Mesenchymal stem cell (in vitro differentiated cells and primary cell): ENCODE data around the gene VTCN1.
A peak's percentile ranks its signal among the peaks of the same experiment; 100 is the strongest.

ENCODE experiments used
- DNase-seq: peaks from one replicate; pipeline ENCODE4 v3.0.0-alpha.2; 2013
- H2AFZ ChIP-seq: one replicate; pipeline ENCODE4 v1.6.1; 2013; ENCODE audit warnings: low read depth, mild to moderate bottlenecking, control low read depth, inconsistent platforms, low read length, moderate library complexity
- H2AK5ac ChIP-seq: 2 replicates; pipeline ENCODE4 v1.6.1; 2013; ENCODE audit warnings: low read length, moderate library complexity, mild to moderate bottlenecking, inconsistent platforms; ENCODE audit not compliant: severe bottlenecking
- H2BK120ac ChIP-seq: one replicate; pipeline ENCODE4 v1.6.1; 2013; ENCODE audit warnings: low read depth, mild to moderate bottlenecking, inconsistent platforms, low read length, moderate library complexity
- H2BK12ac ChIP-seq, 2 experiments: one replicate each; pipeline ENCODE4 v1.6.1; 2013; ENCODE audit warnings: inconsistent platforms in 2 of 2, low read length in 2 of 2, mild to moderate bottlenecking in 2 of 2, moderate library complexity in 2 of 2, control low read depth in 1 of 2
- H2BK15ac ChIP-seq: one replicate; pipeline ENCODE4 v1.6.1; 2013; ENCODE audit warnings: mild to moderate bottlenecking, low read depth, inconsistent platforms; ENCODE audit not compliant: poor library complexity, severe bottlenecking
- H2BK5ac ChIP-seq: 2 replicates; pipeline ENCODE4 v1.6.1; 2013; ENCODE audit warnings: low read depth, mild to moderate bottlenecking, low read length, control low read depth, inconsistent platforms; ENCODE audit not compliant: poor library complexity, severe bottlenecking
- H3K14ac ChIP-seq, 2 experiments: one replicate each; pipeline ENCODE4 v1.6.1; 2013; ENCODE audit warnings: inconsistent platforms in 2 of 2, low read length in 2 of 2, control low read depth in 1 of 2, mild to moderate bottlenecking in 1 of 2, moderate library complexity in 1 of 2
- H3K18ac ChIP-seq, 2 experiments: one replicate each; pipeline ENCODE4 v1.6.1; 2013; ENCODE audit warnings: inconsistent platforms in 2 of 2, low read length in 2 of 2, control low read depth in 1 of 2, low read depth in 1 of 2, mild to moderate bottlenecking in 1 of 2
- H3K23ac ChIP-seq, 2 experiments: one replicate each; pipeline ENCODE4 v1.6.1; 2013; ENCODE audit warnings: inconsistent platforms in 2 of 2, low read length in 2 of 2, mild to moderate bottlenecking in 2 of 2, moderate library complexity in 2 of 2, control low read depth in 1 of 2
- H3K27ac ChIP-seq: 2 replicates; pipeline ENCODE4 v1.5.1; 2013; ENCODE audit warnings: mild to moderate bottlenecking, moderate library complexity, low read length, control low read depth, inconsistent platforms; ENCODE audit not compliant: poor library complexity, severe bottlenecking
- H3K27me3 ChIP-seq, 2 experiments: 2 replicates each; pipeline versions ENCODE4 v1.6.1 to v1.7.0; 2013; ENCODE audit warnings: low read length in 2 of 2, mild to moderate bottlenecking in 2 of 2, moderate library complexity in 2 of 2, control low read depth in 1 of 2, inconsistent platforms in 1 of 2; ENCODE audit not compliant: control insufficient read depth in 1 of 2, insufficient read depth in 1 of 2
- H3K36me3 ChIP-seq, 2 experiments: 2 replicates each; pipeline versions ENCODE4 v1.6.1 to v1.7.0; 2013; ENCODE audit warnings: low read length in 2 of 2, control low read depth in 1 of 2, inconsistent platforms in 1 of 2, low read depth in 1 of 2, mild to moderate bottlenecking in 1 of 2; ENCODE audit not compliant: insufficient read depth in 2 of 2, control insufficient read depth in 1 of 2
- H3K4ac ChIP-seq, 2 experiments: one replicate each; pipeline ENCODE4 v1.6.1; 2013; ENCODE audit warnings: inconsistent platforms in 2 of 2, low read length in 2 of 2, mild to moderate bottlenecking in 2 of 2, moderate library complexity in 2 of 2, control low read depth in 1 of 2, low read depth in 1 of 2
- H3K4me1 ChIP-seq: 2 replicates; pipeline ENCODE4 v1.6.1; 2013; ENCODE audit warnings: low read depth, low read length, control low read depth; ENCODE audit not compliant: control insufficient read depth, insufficient read depth
- H3K4me2 ChIP-seq: 2 replicates; pipeline ENCODE4 v1.6.1; 2013; ENCODE audit warnings: low read length, mild to moderate bottlenecking, inconsistent platforms; ENCODE audit not compliant: poor library complexity, severe bottlenecking
- H3K4me3 ChIP-seq, 2 experiments: 2 replicates each; pipeline versions ENCODE4 v1.5.1 to v1.7.0; 2013; ENCODE audit warnings: low read length in 2 of 2, mild to moderate bottlenecking in 2 of 2, control low read depth in 1 of 2, low read depth in 1 of 2; ENCODE audit not compliant: insufficient read depth in 1 of 2
- H3K79me1 ChIP-seq: replicated peaks from 2 replicates; pipeline ENCODE4 v1.6.1; 2013; ENCODE audit warnings: mild to moderate bottlenecking, control low read depth, low read length, inconsistent platforms; ENCODE audit not compliant: poor library complexity, severe bottlenecking
- H3K9ac ChIP-seq: 2 replicates; pipeline ENCODE4 v1.7.0; 2013; ENCODE audit warnings: mild to moderate bottlenecking, low read length, moderate library complexity
- H3K9me3 ChIP-seq: 2 replicates; pipeline ENCODE4 v1.7.0; 2013; ENCODE audit warnings: mild to moderate bottlenecking, low read length; ENCODE audit not compliant: control insufficient read depth
- H4K8ac ChIP-seq: one replicate; pipeline ENCODE4 v1.6.1; 2013; ENCODE audit warnings: inconsistent platforms, mild to moderate bottlenecking, low read length, moderate library complexity
- H4K91ac ChIP-seq: one replicate; pipeline ENCODE4 v1.6.1; 2013; ENCODE audit warnings: mild to moderate bottlenecking, low read length, inconsistent platforms
- WGBS: methylation state at CpG from one replicate; pipeline ENCODE4 v1.1.7; 2013; ENCODE audit warnings: mixed read lengths; 5-methylcytosine and 5-hydroxymethylcytosine counted together

Gene VTCN1

GRCh38 chr1:117188816-117189437 is 21.8 kb downstream of the VTCN1 start:
- no peak overlapping the region for H2AFZ ChIP-seq
- DNase-seq: no peak
- no peak overlapping the region for H3K18ac ChIP-seq
- no peaks in the 10 kb centered on the region for H3K79me1 ChIP-seq
- no peak overlapping the region for H3K27ac ChIP-seq
- no peaks in the 10 kb centered on the region for H3K27me3 ChIP-seq
- H3K4me1 ChIP-seq: no peaks in the 10 kb centered on the region
- no peak overlapping the region for H3K9ac ChIP-seq
- H3K4me2 ChIP-seq: no peak overlapping the region
- H3K4ac ChIP-seq: no peak overlapping the region
- H4K8ac ChIP-seq: no peak overlapping the region
- no peak overlapping the region for H4K91ac ChIP-seq
- H3K14ac ChIP-seq: no peak overlapping the region
- H2BK120ac ChIP-seq: no peak overlapping the region
- H3K9me3 ChIP-seq: no peaks in the 10 kb centered on the region
- no peak overlapping the region for H2AK5ac ChIP-seq
- no peak overlapping the region for H2BK15ac ChIP-seq
- no peak overlapping the region for H3K4me3 ChIP-seq
- 94% methylated on average over 4 of the region's 8 CpGs for WGBS
- H3K36me3 ChIP-seq: no peaks in the 10 kb centered on the region
- no peak overlapping the region for H3K23ac ChIP-seq
- no peak overlapping the region for H2BK12ac ChIP-seq
- H2BK5ac ChIP-seq: no peak overlapping the region

- Histone ChIP-seq H3K23ac (no peak overlapping the region), H3K18ac (no peak overlapping the region), H2AK5ac (no peak overlapping the region), H2BK12ac (no peak overlapping the region), H3K27me3 (no peaks in the 10 kb centered on the region), H3K27ac (no peak overlapping the region), H3K9me3 (no peaks in the 10 kb centered on the region), H3K9ac (no peak overlapping the region), H2AFZ (no peak overlapping the region), H3K4ac (no peak overlapping the region), H4K8ac (no peak overlapping the region), H3K4me2 (no peak overlapping the region), H3K36me3 (no peaks in the 10 kb centered on the region), H3K4me1 (no peaks in the 10 kb centered on the region), H2BK5ac (no peak overlapping the region), H2BK15ac (no peak overlapping the region), H3K79me1 (no peaks in the 10 kb centered on the region), H3K14ac (no peak overlapping the region), H4K91ac (no peak overlapping the region), H3K4me3 (no peak overlapping the region), H2BK120ac (no peak overlapping the region)
- no peak for DNase-seq
- WGBS: 89% methylated on average over 4 of the region's 5 CpGs
Measured at GRCh38 chr1:117188170-117188815, 22.4 kb downstream of the VTCN1 start.

GRCh38 chr1:117183112-117183511 is 27.6 kb downstream of the VTCN1 start:
- H3K14ac ChIP-seq: no peak overlapping the region
- H3K36me3 ChIP-seq: no peaks in the 10 kb centered on the region
- H4K8ac ChIP-seq: no peak overlapping the region
- no peaks in the 10 kb centered on the region for H3K9me3 ChIP-seq
- no peak overlapping the region for H2BK5ac ChIP-seq
- no peak overlapping the region for H3K23ac ChIP-seq
- H3K4me3 ChIP-seq: no peak overlapping the region
- no peaks in the 10 kb centered on the region for H3K27me3 ChIP-seq
- no peak overlapping the region for H3K4ac ChIP-seq
- H3K9ac ChIP-seq: no peak overlapping the region
- H2BK12ac ChIP-seq: no peak overlapping the region
- no peak overlapping the region for H4K91ac ChIP-seq
- H3K4me1 ChIP-seq: peaks cover 3% of the 10 kb centered on the region
- H2AK5ac ChIP-seq: no peak overlapping the region
- H3K27ac ChIP-seq: no peak overlapping the region
- H3K79me1 ChIP-seq: no peaks in the 10 kb centered on the region
- H3K18ac ChIP-seq: no peak overlapping the region
- 88% methylated on average over 3 of the region's 4 CpGs for WGBS
- H3K4me2 ChIP-seq: no peak overlapping the region
- H2AFZ ChIP-seq: no peak overlapping the region
- no peak overlapping the region for H2BK120ac ChIP-seq
- DNase-seq: no peak
- no peak overlapping the region for H2BK15ac ChIP-seq

GRCh38 chr1:117182319-117182718 is 28.4 kb downstream of the VTCN1 start:
- Histone ChIP-seq H3K27me3 (no peaks in the 10 kb centered on the region), H2BK5ac (no peak overlapping the region), H3K36me3 (no peaks in the 10 kb centered on the region), H4K8ac (no peak overlapping the region), H3K4ac (no peak overlapping the region), H3K4me3 (no peak overlapping the region), H3K9me3 (no peaks in the 10 kb centered on the region), H3K9ac (no peak overlapping the region), H3K14ac (peak overlapping the region in 1 of 2 experiments; percentile 11), H3K4me2 (no peak overlapping the region), H3K23ac (no peak overlapping the region), H3K18ac (no peak overlapping the region), H2BK15ac (no peak overlapping the region), H2AFZ (no peak overlapping the region), H4K91ac (no peak overlapping the region), H2AK5ac (no peak overlapping the region), H3K79me1 (no peaks in the 10 kb centered on the region), H2BK120ac (no peak overlapping the region), H3K27ac (no peak overlapping the region), H2BK12ac (no peak overlapping the region), H3K4me1 (peaks cover 4% of the 10 kb centered on the region)
- WGBS: 90% methylated on average over 3 of the region's 3 CpGs
- no peak for DNase-seq
